Measurements from ENCODE around the gene DGKI. TPM values are rescaled to one million over a fixed set of nuclear protein-coding genes. Genes with fewer than 3 reads are reported as not detected.

Gene DGKI
- total and polyA plus RNA-seq, 9 of the 15 experiments (the other 6 are each of a cell fraction or from before 2014, with no cell fraction given), result 0.11 to 0.54 (median 0.15) TPM; not detected in 5

DNA sequence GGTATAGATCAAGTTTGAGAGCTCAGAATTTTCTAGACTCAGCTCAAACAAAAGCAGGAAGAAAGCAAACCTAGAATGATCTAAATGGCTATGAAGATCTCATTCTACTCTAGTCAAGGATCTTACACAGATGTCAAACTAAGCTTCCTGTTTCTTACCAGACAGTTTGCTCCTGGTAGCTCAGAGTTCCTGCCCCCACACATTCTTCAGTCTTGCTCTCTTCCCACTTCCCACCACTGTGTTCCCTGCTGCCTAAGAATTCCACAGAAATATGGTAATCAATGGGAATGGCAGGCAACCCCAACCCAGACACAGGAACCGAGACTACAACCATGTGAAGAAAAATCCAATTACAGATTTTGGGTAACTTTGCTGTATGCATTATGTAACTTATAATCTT is 369.8 kb downstream of the DGKI start (continued):
- TF ChIP-seq MYC (IDR thresholded peaks at IDR 0.05; ENCODE audit: low read depth, low read length), result no peak
- no peak for TF ChIP-seq MYC (CRISPR knock-in tag; IDR thresholded peaks at IDR 0.05; ENCODE audit: borderline replicate concordance, low read depth)
- TF ChIP-seq, protein P1, sequence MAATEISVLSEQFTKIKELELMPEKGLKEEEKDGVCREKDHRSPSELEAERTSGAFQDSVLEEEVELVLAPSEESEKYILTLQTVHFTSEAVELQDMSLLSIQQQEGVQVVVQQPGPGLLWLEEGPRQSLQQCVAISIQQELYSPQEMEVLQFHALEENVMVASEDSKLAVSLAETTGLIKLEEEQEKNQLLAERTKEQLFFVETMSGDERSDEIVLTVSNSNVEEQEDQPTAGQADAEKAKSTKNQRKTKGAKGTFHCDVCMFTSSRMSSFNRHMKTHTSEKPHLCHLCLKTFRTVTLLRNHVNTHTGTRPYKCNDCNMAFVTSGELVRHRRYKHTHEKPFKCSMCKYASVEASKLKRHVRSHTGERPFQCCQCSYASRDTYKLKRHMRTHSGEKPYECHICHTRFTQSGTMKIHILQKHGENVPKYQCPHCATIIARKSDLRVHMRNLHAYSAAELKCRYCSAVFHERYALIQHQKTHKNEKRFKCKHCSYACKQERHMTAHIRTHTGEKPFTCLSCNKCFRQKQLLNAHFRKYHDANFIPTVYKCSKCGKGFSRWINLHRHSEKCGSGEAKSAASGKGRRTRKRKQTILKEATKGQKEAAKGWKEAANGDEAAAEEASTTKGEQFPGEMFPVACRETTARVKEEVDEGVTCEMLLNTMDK (IDR thresholded peaks at IDR 0.05; ENCODE audit: borderline replicate concordance, insufficient read depth, low read depth, low read length, poor library complexity, severe bottlenecking), result no peak
- TF ChIP-seq, protein P2, sequence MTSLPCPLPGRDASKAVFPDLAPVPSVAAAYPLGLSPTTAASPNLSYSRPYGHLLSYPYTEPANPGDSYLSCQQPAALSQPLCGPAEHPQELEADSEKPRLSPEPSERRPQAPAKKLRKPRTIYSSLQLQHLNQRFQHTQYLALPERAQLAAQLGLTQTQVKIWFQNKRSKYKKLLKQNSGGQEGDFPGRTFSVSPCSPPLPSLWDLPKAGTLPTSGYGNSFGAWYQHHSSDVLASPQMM (CRISPR knock-in tag; IDR thresholded peaks at IDR 0.05), result no peak
- no peak for TF ChIP-seq ZBTB40 (IDR thresholded peaks at IDR 0.05)
- no peak for TF ChIP-seq ZBTB40 (CRISPR knock-in tag; IDR thresholded peaks at IDR 0.05)
- no peak for TF ChIP-seq TCF7L2 (IDR thresholded peaks at IDR 0.05; ENCODE audit: low read depth, low read length)
